GM06990 (cell line): ENCODE measurements around the gene NTHL1.

Experiments
- DNase-seq: peaks from one replicate; pipeline ENCODE4 v3.0.0-alpha.2; 2011; ENCODE audit not compliant: insufficient read length; ENCODE audit errors: extremely low read depth
- H3K27me3 ChIP-seq: replicated peaks from 2 replicates; pipeline ENCODE4 v1.6.0; 2011; ENCODE audit warnings: low read length; ENCODE audit not compliant: control insufficient read depth, insufficient read depth
- H3K36me3 ChIP-seq: 2 replicates; pipeline ENCODE4 v1.5.1; 2011; ENCODE audit warnings: low read length; ENCODE audit not compliant: control insufficient read depth, insufficient read depth
- H3K4me3 ChIP-seq: replicated peaks from 2 replicates; pipeline ENCODE4 v1.5.1; 2011; ENCODE audit warnings: low read depth, mild to moderate bottlenecking, control low read depth, low read length
- TF ChIP-seq, protein P1 (sequence below): IDR thresholded peaks from 2 replicates; pipeline ENCODE4 v1.5.1; 2011; ENCODE audit warnings: low read length, control low read depth, mild to moderate bottlenecking, inconsistent platforms; ENCODE audit not compliant: insufficient read depth, poor library complexity, severe bottlenecking

The NTHL1 gene

DNA sequence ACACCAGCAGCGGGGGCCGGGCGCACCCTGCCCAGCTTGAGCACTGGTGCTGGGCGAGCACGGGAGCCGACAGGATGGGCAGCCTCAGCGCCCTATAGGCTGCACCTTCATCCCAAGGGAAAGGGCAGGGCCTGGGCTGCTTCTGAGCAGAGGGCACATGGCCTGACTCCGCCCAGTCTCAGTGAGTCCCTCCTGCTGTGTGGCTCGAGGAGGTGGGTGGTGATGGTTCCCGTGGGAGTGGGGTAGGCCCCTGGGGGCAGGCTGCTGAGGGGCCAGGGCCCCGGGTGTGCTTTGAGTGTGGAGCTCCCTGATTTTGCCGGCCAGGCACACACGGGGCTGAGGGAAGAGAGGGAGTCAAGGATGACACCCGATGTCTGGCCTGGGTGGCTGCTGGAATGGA is 38.0 kb upstream of the NTHL1 start:
- DNase-seq, result no peak
- no peak overlapping the region for H3K4me3 ChIP-seq
- TF ChIP-seq, protein P1, sequence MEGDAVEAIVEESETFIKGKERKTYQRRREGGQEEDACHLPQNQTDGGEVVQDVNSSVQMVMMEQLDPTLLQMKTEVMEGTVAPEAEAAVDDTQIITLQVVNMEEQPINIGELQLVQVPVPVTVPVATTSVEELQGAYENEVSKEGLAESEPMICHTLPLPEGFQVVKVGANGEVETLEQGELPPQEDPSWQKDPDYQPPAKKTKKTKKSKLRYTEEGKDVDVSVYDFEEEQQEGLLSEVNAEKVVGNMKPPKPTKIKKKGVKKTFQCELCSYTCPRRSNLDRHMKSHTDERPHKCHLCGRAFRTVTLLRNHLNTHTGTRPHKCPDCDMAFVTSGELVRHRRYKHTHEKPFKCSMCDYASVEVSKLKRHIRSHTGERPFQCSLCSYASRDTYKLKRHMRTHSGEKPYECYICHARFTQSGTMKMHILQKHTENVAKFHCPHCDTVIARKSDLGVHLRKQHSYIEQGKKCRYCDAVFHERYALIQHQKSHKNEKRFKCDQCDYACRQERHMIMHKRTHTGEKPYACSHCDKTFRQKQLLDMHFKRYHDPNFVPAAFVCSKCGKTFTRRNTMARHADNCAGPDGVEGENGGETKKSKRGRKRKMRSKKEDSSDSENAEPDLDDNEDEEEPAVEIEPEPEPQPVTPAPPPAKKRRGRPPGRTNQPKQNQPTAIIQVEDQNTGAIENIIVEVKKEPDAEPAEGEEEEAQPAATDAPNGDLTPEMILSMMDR, result no peak
- peaks cover 36% of the 10 kb centered on the region for H3K36me3 ChIP-seq
- H3K27me3 ChIP-seq, result no peaks in the 10 kb centered on the region

DNA sequence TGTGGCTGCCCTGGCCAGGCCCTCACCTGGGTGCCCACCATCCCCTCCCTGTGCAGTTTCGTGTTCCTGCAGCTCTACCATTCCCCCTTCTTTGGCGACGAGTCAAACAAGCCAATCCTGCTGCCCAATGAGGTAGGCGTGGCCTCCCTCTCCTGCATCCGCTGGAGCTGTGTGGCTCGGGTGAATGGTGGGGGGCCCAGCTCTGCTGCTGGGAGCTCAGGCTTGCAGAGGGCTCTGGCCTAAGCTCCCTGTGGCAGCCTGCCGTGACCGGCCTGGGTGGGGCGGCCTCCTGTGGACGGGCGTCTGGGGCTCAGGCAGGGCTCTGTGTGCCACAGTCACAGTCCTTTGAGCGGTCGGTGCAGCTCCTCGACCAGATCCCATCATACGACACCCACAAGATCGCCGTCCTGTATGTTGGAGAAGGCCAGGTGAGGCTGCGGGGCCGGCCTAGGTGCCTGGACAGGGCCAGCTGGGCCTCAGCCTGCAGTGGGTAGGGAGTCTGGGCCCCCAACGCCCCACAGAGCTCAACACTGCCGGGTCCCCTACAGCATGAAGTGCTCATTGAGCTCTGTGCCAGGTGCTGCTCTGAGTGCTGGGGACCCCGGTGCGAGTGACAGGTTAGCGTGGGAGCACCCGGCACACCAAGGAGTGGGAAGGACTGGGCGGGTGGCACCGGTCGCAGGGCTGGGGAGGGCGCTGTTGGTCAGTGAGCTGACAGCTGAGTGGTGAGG is 37.4 kb upstream of the NTHL1 start:
- Histone ChIP-seq H3K27me3 (no peaks in the 10 kb centered on the region), H3K36me3 (peaks cover 36% of the 10 kb centered on the region), H3K4me3 (no peak overlapping the region)
- TF ChIP-seq, protein P1, result no peak
- no peak for DNase-seq

DNA sequence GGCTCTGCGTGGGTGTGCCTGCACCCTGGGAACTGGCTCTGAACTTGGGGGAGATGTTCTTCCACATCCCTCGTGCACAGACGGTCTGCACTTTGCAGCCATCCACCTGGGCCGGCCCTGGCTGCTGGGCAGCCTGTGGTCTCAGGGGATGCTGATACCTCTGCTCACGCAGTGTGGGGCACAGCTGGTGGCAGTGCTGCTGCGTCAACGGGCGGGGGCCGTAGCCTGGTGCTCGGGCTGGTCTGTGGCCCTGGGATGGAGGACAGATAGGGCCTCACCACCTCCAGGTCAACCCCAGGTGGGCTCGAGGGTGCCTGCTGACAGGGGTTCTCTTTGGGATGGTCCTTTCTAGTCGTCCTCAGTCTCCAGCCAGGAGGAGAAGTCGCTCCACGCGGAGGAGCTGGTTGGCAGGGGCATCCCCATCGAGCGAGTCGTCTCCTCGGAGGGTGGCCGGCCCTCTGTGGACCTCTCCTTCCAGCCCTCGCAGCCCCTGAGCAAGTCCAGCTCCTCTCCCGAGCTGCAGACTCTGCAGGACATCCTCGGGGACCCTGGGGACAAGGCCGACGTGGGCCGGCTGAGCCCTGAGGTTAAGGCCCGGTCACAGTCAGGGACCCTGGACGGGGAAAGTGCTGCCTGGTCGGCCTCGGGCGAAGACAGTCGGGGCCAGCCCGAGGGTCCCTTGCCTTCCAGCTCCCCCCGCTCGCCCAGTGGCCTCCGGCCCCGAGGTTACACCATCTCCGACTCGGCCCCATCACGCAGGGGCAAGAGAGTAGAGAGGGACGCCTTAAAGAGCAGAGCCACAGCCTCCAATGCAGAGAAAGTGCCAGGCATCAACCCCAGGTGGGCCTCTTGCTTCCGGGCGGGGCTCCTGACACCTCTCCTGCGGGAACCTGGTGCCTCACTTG is 36.5 kb upstream of the NTHL1 start:
- peaks cover 38% of the 10 kb centered on the region for H3K36me3 ChIP-seq
- TF ChIP-seq, protein P1, result no peak
- H3K27me3 ChIP-seq, result no peaks in the 10 kb centered on the region
- DNase-seq, result no peak
- no peak overlapping the region for H3K4me3 ChIP-seq

DNA sequence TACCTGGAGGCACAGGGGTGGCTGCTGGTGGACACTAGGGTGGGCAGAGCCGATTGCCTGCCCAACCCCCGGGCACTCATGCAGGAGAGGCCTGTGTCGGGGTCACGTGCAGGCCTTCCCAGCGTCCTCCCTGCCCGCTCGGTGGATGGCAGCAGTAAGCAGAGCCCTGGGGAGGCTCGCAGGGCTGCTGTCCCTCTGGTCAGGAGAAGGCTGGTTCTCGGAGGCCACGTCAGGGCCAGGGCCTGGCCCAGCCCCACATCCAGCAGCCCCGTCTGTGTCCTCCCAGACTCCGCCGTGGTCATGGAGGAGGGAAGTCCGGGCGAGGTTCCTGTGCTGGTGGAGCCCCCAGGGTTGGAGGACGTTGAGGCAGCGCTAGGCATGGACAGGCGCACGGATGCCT is 35.8 kb upstream of the NTHL1 start:
- TF ChIP-seq, protein P1, result no peak
- H3K36me3 ChIP-seq, result peaks cover 38% of the 10 kb centered on the region
- DNase-seq, result no peak
- no peaks in the 10 kb centered on the region for H3K27me3 ChIP-seq
- no peak overlapping the region for H3K4me3 ChIP-seq

DNA sequence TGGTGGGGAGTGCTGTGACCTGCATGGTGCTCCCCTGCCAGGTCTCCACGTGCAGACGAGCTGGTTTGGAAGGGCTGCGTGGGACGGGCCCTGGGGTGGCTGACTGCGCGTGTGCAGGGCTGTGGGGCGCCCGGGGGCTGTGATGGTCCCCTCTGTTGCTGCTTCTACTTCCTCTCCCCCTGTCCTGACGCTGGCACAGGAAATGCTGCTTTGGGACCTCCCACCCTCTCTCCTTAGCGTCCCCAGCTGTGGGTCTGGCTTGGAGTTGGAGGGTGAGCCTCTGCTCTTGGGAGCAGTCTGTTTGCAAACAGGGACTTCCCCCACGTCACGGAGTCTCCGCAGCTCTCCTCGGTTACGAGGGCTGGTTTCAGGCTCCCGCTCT is 35.3 kb upstream of the NTHL1 start:
- Histone ChIP-seq H3K27me3 (no peaks in the 10 kb centered on the region), H3K4me3 (no peak overlapping the region), H3K36me3 (peaks cover 35% of the 10 kb centered on the region)
- DNase-seq, result no peak
- TF ChIP-seq, protein P1, result no peak
